Astrocyte of the hippocampus (primary cell): ENCODE results near the gene PLEKHG2.
"Not testable (repeated sequence)": the region's sequence is repeated elsewhere in the genome, so short reads cannot be mapped to it uniquely, and the experiment has no call there.

ENCODE experiments used
- DNase-seq: peaks from one replicate; pipeline ENCODE4 v3.0.0; 2011; ENCODE audit warnings: low read depth, low spot score

PLEKHG2 gene

DNA sequence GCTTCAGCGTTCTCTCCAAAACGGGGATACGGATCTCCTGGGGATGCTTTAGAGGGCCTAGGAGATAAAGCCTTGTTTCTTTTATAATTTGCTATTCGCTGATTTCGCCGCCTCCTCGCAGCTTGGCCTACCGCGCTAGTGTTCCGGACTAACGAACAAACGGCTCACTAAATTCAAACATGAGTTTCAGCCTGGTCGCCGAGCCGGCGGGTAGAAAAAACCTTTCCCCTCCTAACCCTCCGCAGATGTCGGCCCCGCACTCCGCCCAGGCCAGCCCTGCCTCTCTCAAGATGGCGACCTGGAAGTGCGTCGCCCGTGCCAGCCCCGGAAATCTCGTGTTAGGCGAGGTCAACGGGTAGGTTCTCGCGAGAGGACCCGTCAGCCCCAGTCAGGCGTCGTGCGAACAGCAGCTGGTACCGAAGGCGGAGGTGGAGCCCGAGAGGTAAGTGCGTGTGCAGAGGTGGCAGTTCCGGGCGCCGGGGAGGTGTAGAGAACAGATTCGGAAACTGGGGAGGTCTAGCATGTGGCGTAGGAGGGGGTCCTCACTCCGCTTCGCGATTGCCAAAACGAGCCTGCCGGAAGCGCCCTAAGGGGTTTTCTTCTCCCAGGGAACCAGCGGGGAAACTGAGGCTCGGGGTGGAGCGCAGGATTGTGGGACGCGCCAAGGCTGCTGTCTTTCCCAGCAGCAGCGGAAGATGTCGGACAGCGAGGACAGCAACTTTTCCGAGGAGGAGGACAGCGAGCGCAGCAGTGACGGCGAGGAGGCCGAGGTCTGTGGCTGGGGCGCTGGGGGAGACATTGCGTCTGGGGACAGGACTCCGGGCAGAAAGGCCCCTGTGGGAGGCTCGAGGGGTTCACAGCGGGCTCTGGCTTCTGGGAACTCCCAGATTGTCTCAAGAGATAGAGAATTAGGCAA is 33.0 kb downstream of the PLEKHG2 start, which contains the start of gene SUPT5H:
SUPT5H (plus strand) TSS at position 387 of the 916 bp plus-strand sequence; CDS start at position 696, 309 bp downstream.
- DNase-seq: peak; percentile 99

DNA sequence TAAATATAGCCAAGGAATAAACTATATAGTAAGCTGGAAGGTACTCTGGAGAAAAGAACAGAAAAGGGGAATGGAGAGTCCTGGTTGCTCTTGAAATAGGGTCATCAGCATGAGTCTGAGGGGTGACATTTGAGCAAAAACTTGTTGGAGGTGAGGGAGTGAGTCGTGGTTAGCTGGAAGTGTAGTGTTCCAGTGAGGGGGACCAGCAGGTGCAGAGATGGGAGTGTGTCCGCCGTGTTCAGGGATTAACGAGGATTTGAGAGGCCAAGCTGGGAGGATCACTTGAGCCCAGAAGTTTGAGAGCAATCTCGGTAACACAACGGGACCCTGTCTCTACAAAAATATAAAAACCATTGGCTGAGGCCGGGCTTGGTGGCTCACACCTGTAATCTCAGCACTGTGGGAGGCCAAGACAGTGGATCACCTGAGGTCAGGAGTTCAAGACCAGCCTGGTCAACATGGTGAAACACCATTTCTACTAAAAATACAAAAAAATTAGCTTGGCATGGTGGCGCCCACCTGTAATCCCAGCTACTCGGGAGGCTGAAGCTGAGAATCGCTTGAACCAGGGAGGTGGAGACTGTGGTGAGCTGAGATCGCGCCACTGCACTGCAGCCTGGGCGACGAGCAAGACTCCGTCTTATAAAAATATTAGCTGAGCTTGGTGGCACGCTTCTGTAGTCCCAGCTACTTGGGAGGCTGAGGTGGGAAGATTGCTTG is 34.1 kb downstream of the PLEKHG2 start:
- no peak for DNase-seq

DNA sequence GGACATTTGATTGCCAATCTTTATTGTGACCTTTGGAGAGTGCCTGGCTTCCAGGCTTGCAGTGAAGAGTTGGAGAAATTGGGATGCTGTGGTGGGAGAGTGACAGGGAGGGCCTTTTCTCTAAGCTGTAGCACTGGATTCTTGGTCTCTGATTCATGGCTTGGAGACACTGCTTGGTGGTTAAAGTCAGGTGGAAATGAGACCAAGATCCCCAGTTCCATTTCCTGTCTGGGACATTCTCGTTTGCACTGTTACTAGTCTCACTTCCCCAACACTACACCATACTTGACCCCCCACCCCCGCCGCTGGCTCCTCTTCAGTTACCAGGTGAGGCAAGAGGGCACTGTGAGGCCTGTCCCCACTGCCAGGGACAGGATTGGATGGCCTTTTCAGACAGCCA is 35.8 kb downstream of the PLEKHG2 start:
- peak; percentile 61 for DNase-seq

DNA sequence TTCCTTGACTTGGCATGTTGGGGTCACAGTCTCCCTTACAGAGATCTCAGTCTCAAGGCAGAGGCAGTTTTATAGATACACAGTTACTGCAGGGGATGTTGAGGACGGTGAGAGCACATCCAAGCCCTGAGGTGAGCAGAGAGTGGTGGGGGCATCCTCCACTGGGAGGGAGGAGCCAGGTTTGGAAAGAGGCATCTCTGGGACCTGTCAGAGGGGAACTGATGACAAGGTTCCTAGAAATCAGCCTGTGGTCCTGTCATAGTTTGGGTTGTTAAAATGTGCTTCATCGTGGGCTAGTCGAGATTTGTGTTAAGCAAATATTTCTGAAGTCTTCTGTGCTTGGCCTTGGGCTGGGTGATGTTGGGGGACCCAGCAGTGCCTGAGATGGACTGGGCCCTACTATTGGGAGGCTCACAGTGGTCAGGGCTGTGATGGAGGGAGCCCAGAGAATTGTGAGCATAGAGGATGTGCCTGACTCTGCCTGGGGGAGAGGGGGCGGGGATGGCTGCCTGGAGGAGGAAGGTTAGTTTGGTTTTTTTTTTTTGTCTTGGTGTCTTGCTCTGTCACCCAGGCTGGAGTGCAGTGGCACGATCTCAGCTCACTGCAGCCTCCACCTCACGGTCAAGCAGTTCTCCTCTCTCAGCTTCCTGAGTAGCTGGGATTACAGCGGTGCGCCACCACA is 36.8 kb downstream of the PLEKHG2 start:
- no peak for DNase-seq

DNA sequence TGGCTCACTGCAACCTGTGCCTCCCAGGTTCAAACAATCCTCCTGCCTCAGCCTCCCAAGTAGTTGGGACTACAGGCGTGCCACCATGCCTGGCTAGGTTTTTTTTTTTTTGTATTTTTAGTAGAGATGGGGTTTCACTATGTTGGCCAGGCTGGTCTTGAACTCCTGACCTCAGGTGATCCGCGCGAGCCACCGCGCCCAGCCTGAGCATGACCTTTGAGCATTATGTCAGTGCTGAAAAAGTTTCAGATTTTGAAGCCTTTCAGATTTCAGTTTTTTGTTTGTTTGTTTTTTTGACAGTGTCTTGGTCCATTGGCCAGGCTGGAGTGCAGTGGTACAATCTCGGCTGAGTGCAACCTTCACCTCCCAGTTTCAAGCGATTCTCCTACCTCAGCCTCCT is 38.8 kb downstream of the PLEKHG2 start:
- not testable (repeated sequence) for DNase-seq

DNA sequence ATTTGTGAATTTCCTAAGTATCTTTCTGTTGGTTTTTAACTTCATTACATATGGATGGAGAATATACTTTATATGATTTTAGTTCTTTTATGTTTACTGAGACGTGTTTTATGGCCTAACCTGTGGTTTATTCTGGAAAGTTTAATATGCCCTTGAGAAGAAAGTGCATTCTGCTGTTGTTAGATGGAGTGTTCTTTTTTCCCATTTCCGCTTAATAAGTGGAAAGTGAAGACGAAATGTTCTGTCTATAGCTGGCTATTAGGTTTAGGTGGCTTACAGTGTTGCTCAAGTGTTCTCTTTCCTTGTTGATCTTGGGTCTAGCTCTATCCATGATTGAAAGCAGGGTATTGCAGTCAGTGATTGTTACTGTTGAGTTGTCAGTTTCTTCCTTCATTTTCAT is 50.9 kb downstream of the PLEKHG2 start:
- no peak for DNase-seq

DNA sequence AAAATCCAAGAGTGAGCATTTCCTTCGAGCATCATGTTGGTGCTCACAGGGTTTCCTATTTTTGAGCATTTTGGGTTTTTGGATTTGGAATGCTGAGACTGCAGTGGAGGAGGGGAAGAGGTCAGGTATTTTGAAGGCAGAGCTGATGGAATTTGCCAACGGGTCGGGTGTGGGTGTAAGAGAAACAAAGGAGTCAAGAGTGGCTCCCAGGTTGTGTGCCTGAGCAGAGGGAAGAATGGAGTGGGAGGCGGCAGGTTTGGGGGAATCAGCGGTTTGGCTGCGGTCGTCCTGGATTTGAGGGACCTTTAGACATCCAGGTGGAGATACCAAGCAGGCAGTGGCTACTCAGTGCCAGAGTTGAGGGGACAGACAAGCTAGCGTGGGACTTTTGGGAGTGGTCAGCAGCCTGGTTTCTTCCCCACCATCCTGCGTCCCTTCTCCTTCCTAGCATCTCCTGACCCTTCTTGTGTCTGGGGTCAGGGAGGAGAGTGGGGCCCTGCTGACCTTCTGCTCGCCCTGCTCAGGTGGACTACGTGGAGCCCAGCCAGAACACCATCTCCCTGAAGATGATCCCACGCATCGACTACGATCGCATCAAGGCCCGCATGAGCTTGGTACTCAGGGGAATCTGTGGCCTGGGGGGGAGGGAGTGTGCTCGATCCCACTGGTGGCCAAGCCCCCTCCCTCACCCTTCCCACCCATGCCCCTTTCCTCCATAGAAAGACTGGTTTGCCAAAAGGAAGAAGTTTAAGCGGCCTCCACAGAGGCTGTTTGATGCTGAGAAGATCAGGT is 53.7 kb downstream of the PLEKHG2 start:
- DNase-seq: no peak

DNA sequence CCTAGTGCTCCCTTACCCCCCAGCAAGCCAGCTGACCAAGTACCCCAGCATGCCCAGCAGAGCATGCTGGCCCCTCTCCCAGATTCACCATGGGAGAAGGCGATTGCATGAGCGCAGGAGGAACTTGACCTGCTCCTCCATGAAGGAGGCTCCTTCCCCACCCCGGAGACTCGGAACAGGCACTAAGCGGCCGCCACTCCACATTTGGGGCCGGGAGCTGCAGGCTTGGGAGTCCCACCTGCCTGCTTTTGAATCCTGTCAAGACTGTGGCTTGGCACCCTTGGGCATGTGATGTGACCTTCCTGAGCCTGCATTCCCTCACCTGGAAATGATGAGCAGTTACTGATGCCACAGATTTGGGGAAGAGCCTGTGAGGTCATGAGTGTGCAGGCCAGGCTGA is 55.5 kb downstream of the PLEKHG2 start:
- no peak for DNase-seq

DNA sequence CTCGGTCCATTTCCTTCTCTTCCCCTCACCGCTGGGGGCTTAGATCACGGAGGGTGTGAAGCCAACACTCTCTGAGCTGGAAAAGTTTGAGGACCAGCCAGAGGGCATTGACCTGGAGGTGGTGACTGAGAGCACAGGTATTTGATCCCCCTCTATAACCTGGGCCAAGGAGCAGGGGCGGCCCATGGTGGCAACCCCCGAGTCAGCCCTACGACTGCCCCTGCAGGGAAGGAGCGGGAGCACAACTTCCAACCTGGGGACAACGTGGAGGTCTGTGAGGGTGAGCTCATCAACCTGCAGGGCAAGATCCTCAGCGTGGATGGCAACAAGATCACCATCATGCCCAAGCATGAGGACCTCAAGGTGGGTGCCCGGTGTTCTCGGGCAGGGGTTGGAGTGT is 56.6 kb downstream of the PLEKHG2 start:
- no peak for DNase-seq

DNA sequence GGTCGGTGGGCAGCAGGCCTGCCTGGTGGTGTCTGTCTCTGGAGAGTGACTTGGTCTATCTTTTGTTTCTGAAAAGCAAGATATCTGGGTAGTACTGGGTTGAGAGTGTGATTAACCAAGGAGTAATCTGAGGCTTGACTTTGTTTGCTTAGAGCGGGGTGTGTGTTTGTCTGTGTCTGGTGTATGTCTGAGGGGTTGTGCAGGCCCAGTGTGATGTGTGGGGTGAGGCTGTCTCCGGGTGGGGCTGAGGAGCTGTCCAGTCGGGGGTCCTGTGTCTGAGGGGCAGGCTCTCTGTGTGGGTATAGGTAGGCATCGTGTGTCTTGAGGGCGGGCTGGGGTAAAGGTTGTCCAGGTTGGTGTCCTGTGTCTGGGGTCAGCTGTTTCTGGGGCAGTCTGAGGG is 57.1 kb downstream of the PLEKHG2 start:
- no peak for DNase-seq

DNA sequence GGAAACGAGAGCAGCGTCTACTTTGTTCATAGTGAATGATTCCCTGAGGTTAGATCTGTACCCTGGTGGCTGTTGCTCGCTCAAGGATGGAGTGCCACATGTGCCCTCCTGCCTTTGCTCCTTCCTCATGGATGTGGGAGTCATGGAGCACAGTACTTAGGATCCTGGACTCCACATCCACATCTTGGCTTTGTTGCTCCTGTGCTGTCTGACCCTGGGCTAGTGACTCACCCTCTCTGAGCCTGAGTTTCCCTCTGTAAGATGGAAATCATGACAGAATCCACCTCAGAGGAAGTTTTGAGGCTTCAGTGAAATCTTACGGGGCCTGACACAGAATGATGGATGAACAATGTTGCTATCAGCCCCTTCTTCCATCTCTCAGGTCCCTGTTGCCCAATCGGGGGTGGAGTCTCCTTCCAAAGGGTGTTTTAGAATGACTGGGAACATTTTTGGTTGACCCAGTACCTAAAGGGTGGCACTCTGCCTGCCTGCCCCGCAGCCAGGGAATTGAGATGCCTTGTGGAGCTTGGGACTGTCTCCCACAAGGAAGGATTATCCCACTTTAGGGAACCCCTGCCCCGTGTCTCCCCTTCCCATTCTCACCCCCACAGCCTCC is 58.4 kb downstream of the PLEKHG2 start:
- no peak for DNase-seq

DNA sequence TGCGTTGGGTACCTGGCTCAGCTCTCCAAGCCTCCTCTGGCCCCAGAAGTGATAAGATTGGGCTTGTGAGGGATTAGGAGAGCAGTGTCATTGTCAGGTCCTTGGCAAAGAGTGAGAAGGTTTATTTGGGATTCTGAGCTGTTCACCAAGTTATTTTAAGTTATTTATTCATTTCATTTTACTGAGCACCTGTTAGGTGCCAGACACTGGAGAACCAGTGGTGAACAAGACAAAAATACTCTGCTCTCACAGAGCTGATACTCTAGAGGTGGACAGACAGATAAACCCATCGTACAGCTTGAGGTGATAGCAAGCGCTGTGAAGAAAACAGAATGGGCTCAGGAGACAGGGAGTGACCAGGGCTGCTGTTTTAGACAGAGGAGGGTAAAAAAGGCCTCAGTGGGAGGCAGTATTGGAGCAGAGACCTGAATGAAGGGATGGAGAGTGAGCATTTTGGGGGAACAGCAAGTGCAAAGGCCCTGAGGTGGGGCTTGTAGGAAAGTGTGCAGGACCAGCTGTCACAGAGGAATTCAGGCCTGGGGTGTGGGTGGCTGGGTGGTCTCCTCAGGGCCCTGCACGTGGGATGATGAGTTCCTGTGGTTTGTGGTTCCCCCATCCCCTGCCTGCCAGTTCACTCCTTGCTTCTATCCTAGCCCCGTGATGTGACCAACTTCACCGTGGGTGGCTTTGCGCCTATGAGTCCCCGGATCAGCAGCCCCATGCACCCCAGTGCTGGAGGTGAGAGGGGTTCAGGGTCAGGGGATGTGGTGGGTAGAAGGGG is 59.5 kb downstream of the PLEKHG2 start:
- no peak for DNase-seq

DNA sequence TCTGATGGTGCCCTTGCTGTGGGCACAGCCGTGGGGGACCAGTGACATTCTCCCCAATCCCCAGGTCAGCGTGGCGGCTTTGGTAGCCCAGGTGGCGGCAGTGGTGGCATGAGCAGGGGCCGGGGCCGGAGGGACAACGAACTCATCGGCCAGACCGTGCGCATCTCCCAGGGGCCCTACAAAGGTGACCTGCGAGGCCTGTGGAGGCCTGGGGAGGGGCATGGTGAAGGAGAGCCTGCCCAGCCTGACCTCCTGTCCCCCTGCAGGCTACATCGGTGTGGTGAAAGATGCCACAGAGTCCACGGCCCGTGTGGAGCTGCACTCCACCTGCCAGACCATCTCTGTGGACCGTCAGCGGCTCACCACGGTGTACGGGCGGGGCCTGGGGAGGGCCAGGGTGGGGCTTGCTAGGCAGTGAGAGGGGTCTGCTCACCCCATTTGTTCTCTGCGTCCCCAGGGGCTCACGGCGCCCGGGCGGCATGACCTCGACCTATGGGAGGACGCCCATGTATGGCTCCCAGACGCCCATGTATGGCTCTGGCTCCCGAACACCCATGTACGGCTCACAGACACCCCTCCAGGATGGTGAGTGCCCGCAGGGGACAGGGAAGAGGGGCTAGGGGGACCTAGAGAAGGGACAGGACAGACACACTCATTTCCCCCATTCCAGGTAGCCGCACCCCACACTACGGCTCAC is 60.4 kb downstream of the PLEKHG2 start:
- DNase-seq: no peak

DNA sequence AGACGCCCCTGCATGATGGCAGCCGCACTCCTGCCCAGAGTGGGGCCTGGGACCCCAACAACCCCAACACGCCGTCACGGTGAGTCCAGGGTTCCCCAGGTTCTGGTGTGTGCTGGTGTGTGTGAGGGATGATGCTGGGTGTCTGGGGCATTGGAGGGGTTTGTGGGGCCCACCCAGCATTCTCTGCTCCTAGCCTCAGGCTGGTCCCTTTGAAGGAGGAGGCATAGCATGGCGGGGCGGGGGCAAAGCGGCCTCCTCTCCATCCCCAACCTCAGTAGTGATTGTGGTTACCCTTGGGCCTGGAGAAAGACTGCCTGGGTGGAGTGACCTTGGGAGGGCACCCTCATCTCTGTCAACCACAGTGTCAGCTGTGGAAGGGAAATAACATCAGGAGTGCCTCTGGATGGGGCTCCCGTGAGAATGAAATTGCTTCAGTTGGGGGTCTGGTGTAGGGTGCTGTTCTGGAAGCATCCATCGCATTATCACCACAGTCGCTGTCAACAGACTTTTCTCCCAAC is 61.0 kb downstream of the PLEKHG2 start:
- DNase-seq: no peak

DNA sequence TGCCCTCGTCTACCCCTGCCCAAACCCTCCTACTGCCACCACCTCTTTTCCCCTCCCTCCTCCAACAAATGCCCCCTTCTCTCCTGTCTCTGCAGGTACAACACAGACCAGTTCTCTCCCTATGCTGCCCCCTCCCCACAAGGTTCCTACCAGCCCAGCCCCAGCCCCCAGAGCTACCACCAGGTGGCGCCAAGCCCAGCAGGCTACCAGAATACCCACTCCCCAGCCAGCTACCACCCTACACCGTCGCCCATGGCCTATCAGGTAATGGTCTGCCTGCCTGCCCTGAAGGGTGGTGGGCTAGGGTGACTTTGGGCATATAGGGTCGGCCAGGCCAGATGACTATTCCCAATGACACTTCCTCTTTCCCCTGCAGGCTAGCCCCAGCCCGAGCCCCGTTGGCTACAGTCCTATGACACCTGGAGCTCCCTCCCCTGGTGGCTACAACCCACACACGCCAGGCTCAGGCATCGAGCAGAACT is 61.7 kb downstream of the PLEKHG2 start:
- peak; percentile 71 for DNase-seq

DNA sequence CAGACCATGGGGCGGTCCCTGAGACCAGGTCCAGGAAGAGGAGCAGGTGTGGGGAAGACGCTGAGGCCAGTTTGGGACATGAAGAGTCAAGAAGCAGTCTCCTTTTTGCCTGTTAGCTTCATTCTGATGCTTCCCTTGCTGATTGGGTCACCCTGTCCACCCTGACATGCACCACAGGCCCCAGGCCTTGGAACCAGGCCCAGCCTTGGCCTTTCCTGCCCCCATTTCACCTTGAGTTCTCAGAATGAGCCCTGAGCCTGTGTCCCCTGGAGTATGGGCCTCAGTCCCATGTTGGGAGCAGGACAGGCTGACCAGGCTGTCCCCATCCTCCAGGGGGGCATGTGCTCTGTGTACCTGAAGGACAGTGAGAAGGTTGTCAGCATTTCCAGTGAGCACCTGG is 63.3 kb downstream of the PLEKHG2 start:
- DNase-seq: no peak
